DOHH2 (cell line): Measurements from ENCODE around the gene ATE1.

Experiments
- H3F3A ChIP-seq: fragments of 200-600 bp; sonication (generic), shearing (Covaris generic); 2 replicates; pipeline ENCODE4 v1.6.0; 2016; ENCODE audit warnings: antibody characterized with exemption, mild to moderate bottlenecking; ENCODE audit not compliant: control insufficient read depth, insufficient read depth
- H3K27ac ChIP-seq: fragments of 200-600 bp; sonication (generic); 2 replicates; pipeline ENCODE4 v1.5.1; 2014; ENCODE audit warnings: low read depth, mild to moderate bottlenecking, low read length, moderate library complexity
- H3K27me3 ChIP-seq: fragments of 200-600 bp; sonication (generic); 2 replicates; pipeline ENCODE4 v1.6.1; 2014; ENCODE audit warnings: mild to moderate bottlenecking, low read length, mixed read lengths; ENCODE audit not compliant: control insufficient read depth
- H3K36me3 ChIP-seq: fragments of 200-600 bp; sonication (generic); 2 replicates; pipeline ENCODE4 v1.6.1; 2014; ENCODE audit warnings: mild to moderate bottlenecking, low read length, moderate library complexity, mixed read lengths; ENCODE audit not compliant: control insufficient read depth
- H3K4me1 ChIP-seq: fragments of 200-600 bp; sonication (generic); 2 replicates; pipeline ENCODE4 v1.6.1; 2014; ENCODE audit warnings: mild to moderate bottlenecking, low read length, mixed read lengths; ENCODE audit not compliant: control insufficient read depth
- H3K4me2 ChIP-seq: fragments of 200-600 bp; sonication (generic); 2 replicates; pipeline ENCODE4 v1.6.0; 2014; ENCODE audit warnings: mild to moderate bottlenecking, low read length, moderate library complexity
- H3K4me3 ChIP-seq: fragments of 200-600 bp; sonication (generic); 2 replicates; pipeline ENCODE4 v1.5.1; 2014; ENCODE audit warnings: mild to moderate bottlenecking, low read length, mixed read lengths
- H3K79me2 ChIP-seq: fragments of 200-600 bp; sonication (generic); 2 replicates; pipeline ENCODE4 v1.6.1; 2014; ENCODE audit warnings: mild to moderate bottlenecking, low read length, mixed read lengths; ENCODE audit not compliant: control insufficient read depth
- H3K9me2 ChIP-seq: fragments of 200-600 bp; sonication (generic); replicated peaks from 2 replicates; pipeline ENCODE4 v1.6.1; 2014; ENCODE audit warnings: mild to moderate bottlenecking, low read length, mixed read lengths; ENCODE audit not compliant: control insufficient read depth
- H3K9me3 ChIP-seq: fragments of 200-600 bp; sonication (generic); 2 replicates; pipeline ENCODE4 v1.6.1; 2014; ENCODE audit warnings: antibody characterized with exemption, low read length, mixed read lengths; ENCODE audit not compliant: control insufficient read depth, insufficient read depth
- H4K20me1 ChIP-seq: fragments of 200-600 bp; sonication (generic); 2 replicates; pipeline ENCODE4 v1.6.0; 2014; ENCODE audit warnings: low read depth, mild to moderate bottlenecking, antibody characterized with exemption, low read length, moderate library complexity; ENCODE audit not compliant: control insufficient read depth, insufficient read depth
- CTCF ChIP-seq: fragments of 200-600 bp; sonication (generic); IDR thresholded peaks from one replicate; pipeline ENCODE4 v1.5.1; 2014; ENCODE audit warnings: antibody characterized with exemption, mild to moderate bottlenecking, low read depth, low read length; ENCODE audit not compliant: poor library complexity, severe bottlenecking
- EZH2phosphoT487 ChIP-seq: fragments of 200-600 bp; sonication (generic); IDR thresholded peaks from 2 replicates; pipeline ENCODE4 v1.6.1; 2017; ENCODE audit warnings: borderline replicate concordance, mild to moderate bottlenecking, antibody characterized with exemption, low read length, moderate library complexity, mixed read lengths

Gene ATE1

GRCh38 chr10:121696854-121697253 is 231.0 kb downstream of the ATE1 start:
- no peak overlapping the region for H3K4me2 ChIP-seq

DNA sequence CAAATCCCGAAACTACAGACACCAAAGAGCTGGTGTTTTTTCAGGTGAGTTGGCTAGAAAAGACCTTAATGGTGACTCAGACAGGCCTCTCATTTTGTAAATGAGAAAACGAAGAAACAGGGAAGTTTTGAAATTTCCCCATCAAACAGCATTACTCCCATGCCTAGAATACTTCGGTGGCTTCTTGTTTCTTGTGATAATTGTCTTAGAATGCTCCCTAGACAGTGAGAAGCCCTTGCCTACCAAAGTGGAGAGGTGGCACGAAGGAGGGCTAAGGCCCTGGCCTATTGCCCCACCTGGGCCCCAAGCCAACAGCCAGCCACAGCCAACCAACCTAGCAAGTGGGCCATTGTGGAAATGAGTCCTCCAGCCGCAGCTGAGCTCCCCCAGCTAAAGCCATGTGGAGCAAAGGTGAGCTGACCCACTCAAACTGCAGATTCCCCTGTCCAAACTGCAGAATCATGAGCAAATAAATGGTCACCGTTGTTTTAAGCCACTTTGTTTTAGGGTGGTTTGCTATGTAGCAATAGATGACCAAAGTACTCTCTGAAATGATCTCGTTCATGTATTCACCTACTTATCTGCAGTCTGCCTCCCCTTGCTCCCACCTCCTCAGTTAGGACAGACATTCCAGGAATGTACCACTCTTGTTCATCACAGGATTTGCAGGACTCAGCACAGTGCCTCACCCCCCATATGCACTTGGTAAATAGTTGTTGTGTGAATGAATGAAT is 231.9 kb downstream of the ATE1 start:
- no peaks in the 10 kb centered on the region for H3K79me2 ChIP-seq
- no peak overlapping the region for H3K4me3 ChIP-seq
- no peaks in the 10 kb centered on the region for H3K9me2 ChIP-seq
- no peaks in the 10 kb centered on the region for H3K9me3 ChIP-seq
- H3K36me3 ChIP-seq, result no peaks in the 10 kb centered on the region
- TF ChIP-seq CTCF (no peak), EZH2phosphoT487 (no peak)
- peaks cover 1% of the 10 kb centered on the region; the same call in 1 of the 2 replicates for H3K27me3 ChIP-seq
- no peaks in the 10 kb centered on the region for H3K4me1 ChIP-seq
- H3F3A ChIP-seq, result no peaks in the 10 kb centered on the region
- H3K4me2 ChIP-seq, result no peak overlapping the region
- no peaks in the 10 kb centered on the region for H4K20me1 ChIP-seq
- no peak overlapping the region for H3K27ac ChIP-seq

More at GRCh38 chr10:121696854-121697253, 231.0 kb downstream of the ATE1 start:
- H3K79me2 ChIP-seq, result no peaks in the 10 kb centered on the region
- H3F3A ChIP-seq, result no peaks in the 10 kb centered on the region
- no peaks in the 10 kb centered on the region for H3K4me1 ChIP-seq
- peak; percentile 84 for TF ChIP-seq CTCF
- TF ChIP-seq EZH2phosphoT487, result no peak
- H4K20me1 ChIP-seq, result no peaks in the 10 kb centered on the region
- H3K4me3 ChIP-seq, result no peak overlapping the region
- no peaks in the 10 kb centered on the region for H3K36me3 ChIP-seq
- H3K27me3 ChIP-seq, result no peaks in the 10 kb centered on the region
- H3K9me3 ChIP-seq, result no peaks in the 10 kb centered on the region
- no peaks in the 10 kb centered on the region for H3K9me2 ChIP-seq
- no peak overlapping the region for H3K27ac ChIP-seq

DNA sequence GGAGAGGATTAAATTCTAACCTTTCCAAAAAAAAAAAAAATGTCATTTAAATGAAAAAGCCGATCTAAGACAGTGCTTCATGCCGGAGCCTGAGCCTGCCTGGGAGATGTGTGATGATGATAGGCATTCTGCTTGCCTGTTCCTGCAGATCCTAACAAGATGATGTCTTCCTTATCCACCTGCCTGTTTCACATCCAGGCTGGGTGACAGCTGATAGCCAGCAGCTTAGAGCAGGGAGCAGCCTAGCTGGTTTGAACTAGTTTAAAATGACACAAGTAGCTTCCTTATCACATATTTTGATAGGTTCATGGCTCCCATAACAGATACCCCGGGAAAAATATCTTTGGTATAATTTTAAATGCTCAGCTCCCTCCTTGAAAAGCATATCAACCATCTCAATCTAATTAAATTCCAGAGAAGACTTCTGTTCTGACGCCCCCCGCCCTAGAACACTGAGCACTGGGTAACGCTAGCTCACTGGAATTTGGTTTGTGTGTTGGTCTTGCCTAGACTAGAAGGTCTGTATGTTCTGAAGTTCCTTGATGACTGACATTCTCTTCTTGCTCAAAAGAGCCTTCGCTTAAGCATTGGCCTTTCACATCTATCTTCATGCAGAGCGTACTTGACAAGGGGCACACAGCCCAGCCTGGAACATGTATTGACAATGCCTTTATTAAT is 232.7 kb downstream of the ATE1 start:
- TF ChIP-seq CTCF, result no peak
- no peak for TF ChIP-seq EZH2phosphoT487

More for the DNA sequence above, 232.7 kb downstream of the ATE1 start:
- H3F3A ChIP-seq, result no peaks in the 10 kb centered on the region
- H3K4me2 ChIP-seq, result no peak overlapping the region
- H3K4me3 ChIP-seq, result no peak overlapping the region
- H3K9me3 ChIP-seq, result no peaks in the 10 kb centered on the region
- no peak overlapping the region for H3K27ac ChIP-seq
- no peaks in the 10 kb centered on the region for H4K20me1 ChIP-seq
- H3K27me3 ChIP-seq, result peaks cover 6% of the 10 kb centered on the region; the same call in 1 of the 2 replicates
- H3K79me2 ChIP-seq, result no peaks in the 10 kb centered on the region
- H3K9me2 ChIP-seq, result no peaks in the 10 kb centered on the region
- no peaks in the 10 kb centered on the region for H3K4me1 ChIP-seq
- no peaks in the 10 kb centered on the region for H3K36me3 ChIP-seq
